H9 (cell line): ENCODE results near the gene PRDX2. TPM values are rescaled to one million over a fixed set of nuclear protein-coding genes. Genes with fewer than 3 reads are reported as not detected.
A peak's percentile ranks its signal among the peaks of the same experiment; 100 is the strongest.

Experiments
- DNase-seq: peaks from one replicate; pipeline ENCODE4 v3.0.0-alpha.2; 2017
- H2AFZ ChIP-seq: one replicate; pipeline ENCODE4 v1.6.1; 2013; ENCODE audit warnings: mild to moderate bottlenecking, low read length, control low read depth, moderate library complexity
- H2AK5ac ChIP-seq: 2 replicates; pipeline ENCODE4 v1.6.1; 2013; ENCODE audit warnings: low read length, control low read depth, mixed read lengths; ENCODE audit not compliant: insufficient read length
- H2BK120ac ChIP-seq: one replicate; pipeline ENCODE4 v1.6.1; 2013; ENCODE audit warnings: low read depth, mild to moderate bottlenecking, low read length, control low read depth, inconsistent platforms; ENCODE audit not compliant: poor library complexity, severe bottlenecking
- H2BK12ac ChIP-seq: 2 replicates; pipeline ENCODE4 v1.6.1; 2013; ENCODE audit warnings: low read length, control low read depth, mixed read lengths, low read depth; ENCODE audit not compliant: insufficient read length
- H2BK15ac ChIP-seq: 2 replicates; pipeline ENCODE4 v1.6.1; 2013; ENCODE audit warnings: low read depth, low read length, control low read depth
- H2BK20ac ChIP-seq: one replicate; pipeline ENCODE4 v1.6.1; 2013; ENCODE audit warnings: low read depth, mild to moderate bottlenecking, low read length, control low read depth, inconsistent platforms; ENCODE audit not compliant: poor library complexity, severe bottlenecking
- H2BK5ac ChIP-seq: 2 replicates; pipeline ENCODE4 v1.6.1; 2013; ENCODE audit warnings: low read length, control low read depth, mixed read lengths; ENCODE audit not compliant: insufficient read length
- H3K14ac ChIP-seq: 2 replicates; pipeline ENCODE4 v1.6.1; 2013; ENCODE audit warnings: low read length, control low read depth; ENCODE audit not compliant: insufficient read depth
- H3K18ac ChIP-seq: 2 replicates; pipeline ENCODE4 v1.6.1; 2013; ENCODE audit warnings: low read depth, mild to moderate bottlenecking, mixed read lengths, low read length, control low read depth; ENCODE audit not compliant: insufficient read length
- H3K23ac ChIP-seq: 2 replicates; pipeline ENCODE4 v1.6.1; 2013; ENCODE audit warnings: low read length, control low read depth, mixed read lengths, low read depth; ENCODE audit not compliant: insufficient read length
- H3K23me2 ChIP-seq: 2 replicates; pipeline ENCODE4 v1.6.1; 2013; ENCODE audit warnings: low read depth, mild to moderate bottlenecking, mixed read lengths, low read length, control low read depth; ENCODE audit not compliant: insufficient read length, poor library complexity, severe bottlenecking
- H3K27ac ChIP-seq: 2 replicates; pipeline ENCODE4 v1.5.1; 2013; ENCODE audit warnings: low read length, control low read depth, mixed read lengths, low read depth; ENCODE audit not compliant: insufficient read length
- H3K27me3 ChIP-seq: 2 replicates; pipeline ENCODE4 v1.6.1; 2013; ENCODE audit warnings: low read length, control low read depth, inconsistent platforms; ENCODE audit not compliant: insufficient read depth
- H3K4ac ChIP-seq: 2 replicates; pipeline ENCODE4 v1.6.1; 2013; ENCODE audit warnings: low read depth, mild to moderate bottlenecking, control low read depth, inconsistent platforms, low read length, moderate library complexity
- H3K4me1 ChIP-seq: 2 replicates; pipeline ENCODE4 v1.6.1; 2013; ENCODE audit warnings: low read length, control low read depth, inconsistent platforms; ENCODE audit not compliant: insufficient read depth
- H3K4me2 ChIP-seq: 2 replicates; pipeline ENCODE4 v1.6.1; 2013; ENCODE audit warnings: low read length, control low read depth, mixed read lengths; ENCODE audit not compliant: insufficient read length, insufficient read depth
- H3K56ac ChIP-seq: 2 replicates; pipeline ENCODE4 v1.6.1; 2013; ENCODE audit warnings: low read depth, mild to moderate bottlenecking, mixed read lengths, low read length, control low read depth; ENCODE audit not compliant: insufficient read length
- H3K79me1 ChIP-seq: 2 replicates; pipeline ENCODE4 v1.6.1; 2013; ENCODE audit warnings: low read depth, mild to moderate bottlenecking, moderate library complexity, low read length, control low read depth, inconsistent platforms; ENCODE audit not compliant: insufficient read depth, poor library complexity, severe bottlenecking
- H3K79me2 ChIP-seq: 2 replicates; pipeline ENCODE4 v1.6.1; 2013; ENCODE audit warnings: low read length, control low read depth, inconsistent platforms; ENCODE audit not compliant: insufficient read depth
- H3K9ac ChIP-seq: 2 replicates; pipeline ENCODE4 v1.6.1; 2013; ENCODE audit warnings: low read length, control low read depth, mixed read lengths; ENCODE audit not compliant: insufficient read length; ENCODE audit errors: extremely low read depth
- H3K9me3 ChIP-seq: one replicate; pipeline ENCODE4 v1.6.1; 2013; ENCODE audit warnings: low read depth, low read length, inconsistent platforms; ENCODE audit not compliant: control insufficient read depth
- H3T11ph ChIP-seq: one replicate; pipeline ENCODE4 v1.6.1; 2013; ENCODE audit warnings: mild to moderate bottlenecking, low read length, control low read depth, inconsistent platforms
- H4K20me1 ChIP-seq: one replicate; pipeline ENCODE4 v1.6.1; 2013; ENCODE audit not compliant: control insufficient read depth, insufficient read length, insufficient read depth
- H4K5ac ChIP-seq: 2 replicates; pipeline ENCODE4 v1.6.1; 2013; ENCODE audit warnings: low read depth, mild to moderate bottlenecking, mixed read lengths, low read length, control low read depth; ENCODE audit not compliant: insufficient read length
- H4K8ac ChIP-seq: replicated peaks from 2 replicates; pipeline ENCODE4 v1.6.1; 2013; ENCODE audit warnings: low read length, control low read depth, mixed read lengths, low read depth; ENCODE audit not compliant: insufficient read length
- H4K91ac ChIP-seq: 2 replicates; pipeline ENCODE4 v1.6.1; 2013; ENCODE audit warnings: low read depth, mild to moderate bottlenecking, moderate library complexity, mixed read lengths, low read length, control low read depth; ENCODE audit not compliant: insufficient read length
- H3K27ac Mint-ChIP-seq, 3 experiments: 2 replicates in 2 of 3; 3 replicates in 1 of 3; pipeline ENCODE4 v1.8.0; 2020 to 2021; ENCODE audit warnings: mixed read lengths in 3 of 3, mild to moderate bottlenecking in 1 of 3, moderate library complexity in 1 of 3
- H3K27me3 Mint-ChIP-seq: 2 replicates; pipeline ENCODE4 v1.8.0; 2021; ENCODE audit warnings: low read depth, mild to moderate bottlenecking, moderate library complexity, mixed read lengths
- H3K36me3 Mint-ChIP-seq, 3 experiments: 2 replicates in 2 of 3; 3 replicates in 1 of 3; pipeline ENCODE4 v1.8.0; 2020 to 2021; ENCODE audit warnings: low read depth in 3 of 3, mixed read lengths in 3 of 3; ENCODE audit not compliant: insufficient read depth in 1 of 3
- H3K4me1 Mint-ChIP-seq, 2 experiments: 2 replicates each; pipeline ENCODE4 v1.8.0; 2020; ENCODE audit warnings: mixed read lengths in 2 of 2
- H3K4me3 Mint-ChIP-seq, 2 experiments: 2 replicates in 1 of 2; 3 replicates in 1 of 2; pipeline ENCODE4 v1.8.0; 2020 to 2021; ENCODE audit warnings: mild to moderate bottlenecking in 2 of 2, mixed read lengths in 2 of 2, moderate library complexity in 1 of 2
- H3K9me3 Mint-ChIP-seq, 2 experiments: 2 replicates in 1 of 2; 3 replicates in 1 of 2; pipeline ENCODE4 v1.8.0; 2020; ENCODE audit warnings: mild to moderate bottlenecking in 2 of 2, mixed read lengths in 2 of 2, moderate library complexity in 1 of 2
- WGBS: extraction: QIAGEN DNeasy Blood & Tissue Kit; methylation state at CpG from one replicate; pipeline ENCODE4 v1.1.7; 2013; ENCODE audit warnings: missing lambda C conversion rate, low lambda C conversion rate, mixed read lengths; ENCODE audit not compliant: insufficient read length; ENCODE audit errors: extremely low coverage; 5-methylcytosine and 5-hydroxymethylcytosine counted together
- total RNA-seq: library from RNA; stranded (reverse); gene quantifications from 2 replicates; pipeline ENCODE4 v1.2.1, GENCODE V29; 2021
- TF ChIP-seq, protein P1 (sequence below): fragments of 200-600 bp; sonication (generic); conservative IDR thresholded peaks from 3 replicates; pipeline ENCODE4 v1.8.0; 2021; ENCODE audit warnings: antibody characterized with exemption, mild to moderate bottlenecking

PRDX2 gene
- total RNA-seq, 1 experiment from 2014 or later: 468 TPM

DNA sequence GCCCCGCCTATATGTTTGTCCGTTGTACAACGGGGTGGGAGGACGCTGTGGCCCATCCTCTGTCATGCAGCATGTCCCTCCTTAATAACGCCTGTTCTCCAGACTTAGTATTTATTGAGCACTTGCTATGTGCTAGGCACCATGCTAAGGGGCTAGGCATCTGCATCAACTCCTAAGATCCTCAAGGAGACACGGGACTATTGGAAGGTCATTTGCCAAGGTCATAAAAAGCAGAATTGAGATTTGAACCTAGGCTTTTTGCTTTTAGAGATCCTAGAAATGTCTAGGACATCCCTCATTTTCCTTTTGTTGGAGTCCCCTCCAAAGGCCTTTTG, 34.9 kb upstream of the PRDX2 start:
- no peaks in the 10 kb centered on the region for H4K20me1 ChIP-seq
- H3K79me2 ChIP-seq: no peaks in the 10 kb centered on the region
- H3K4me3 Mint-ChIP-seq: peak overlapping the region; percentile 68 to 90
- H3K79me1 ChIP-seq: no peaks in the 10 kb centered on the region
- H2BK20ac ChIP-seq: no peak overlapping the region
- peaks cover 3% of the 10 kb centered on the region; the same call in 1 of the 2 replicates for H3K27me3 ChIP-seq
- no CpG with 5 or more reads among the region's 6 CpGs for WGBS
- peaks cover 10% of the 10 kb centered on the region for H3K23me2 ChIP-seq
- H3K56ac ChIP-seq: no peak overlapping the region
- no peak overlapping the region for H3T11ph ChIP-seq
- no peak overlapping the region for H2AFZ ChIP-seq
- no peak overlapping the region for H2BK12ac ChIP-seq
- no peak overlapping the region for H4K5ac ChIP-seq
- no peak overlapping the region for H3K9ac ChIP-seq
- no peak overlapping the region for H3K23ac ChIP-seq
- H3K14ac ChIP-seq: no peak overlapping the region
- peaks cover 42 to 44% of the 10 kb centered on the region in 2 experiments for H3K4me1 Mint-ChIP-seq
- peaks cover 33% of the 10 kb centered on the region for H3K27me3 Mint-ChIP-seq
- DNase-seq: no peak
- TF ChIP-seq, protein P1, sequence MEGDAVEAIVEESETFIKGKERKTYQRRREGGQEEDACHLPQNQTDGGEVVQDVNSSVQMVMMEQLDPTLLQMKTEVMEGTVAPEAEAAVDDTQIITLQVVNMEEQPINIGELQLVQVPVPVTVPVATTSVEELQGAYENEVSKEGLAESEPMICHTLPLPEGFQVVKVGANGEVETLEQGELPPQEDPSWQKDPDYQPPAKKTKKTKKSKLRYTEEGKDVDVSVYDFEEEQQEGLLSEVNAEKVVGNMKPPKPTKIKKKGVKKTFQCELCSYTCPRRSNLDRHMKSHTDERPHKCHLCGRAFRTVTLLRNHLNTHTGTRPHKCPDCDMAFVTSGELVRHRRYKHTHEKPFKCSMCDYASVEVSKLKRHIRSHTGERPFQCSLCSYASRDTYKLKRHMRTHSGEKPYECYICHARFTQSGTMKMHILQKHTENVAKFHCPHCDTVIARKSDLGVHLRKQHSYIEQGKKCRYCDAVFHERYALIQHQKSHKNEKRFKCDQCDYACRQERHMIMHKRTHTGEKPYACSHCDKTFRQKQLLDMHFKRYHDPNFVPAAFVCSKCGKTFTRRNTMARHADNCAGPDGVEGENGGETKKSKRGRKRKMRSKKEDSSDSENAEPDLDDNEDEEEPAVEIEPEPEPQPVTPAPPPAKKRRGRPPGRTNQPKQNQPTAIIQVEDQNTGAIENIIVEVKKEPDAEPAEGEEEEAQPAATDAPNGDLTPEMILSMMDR: no peak
- no peak overlapping the region for H2BK120ac ChIP-seq
- no peak overlapping the region for H2BK15ac ChIP-seq
- H3K27ac Mint-ChIP-seq: peak overlapping the region in 1 of 3 experiments; percentile 94; a peak in 2 of 7 replicates
- H3K4ac ChIP-seq: no peak overlapping the region
- H3K36me3 Mint-ChIP-seq: no peaks in the 10 kb centered on the region; a peak in 1 of 7 replicates
- H2BK5ac ChIP-seq: no peak overlapping the region
- H3K18ac ChIP-seq: no peak overlapping the region
- no peak overlapping the region for H4K91ac ChIP-seq
- H3K4me2 ChIP-seq: peak overlapping the region; percentile 76
- no peak overlapping the region for H3K27ac ChIP-seq
- peaks cover 2% of the 10 kb centered on the region; the same call in 1 of the 2 replicates for H3K4me1 ChIP-seq
- H3K9me3 Mint-ChIP-seq: no peaks in the 10 kb centered on the region; a peak in 1 of 5 replicates
- no peaks in the 10 kb centered on the region for H3K9me3 ChIP-seq
- H4K8ac ChIP-seq: no peak overlapping the region
- H2AK5ac ChIP-seq: no peak overlapping the region
